GM18867 (cell line): Measurements from ENCODE around the gene MTHFD1L.
"Not testable (repeated sequence)": the region's sequence is repeated elsewhere in the genome, so short reads cannot be mapped to it uniquely, and the experiment has no call there.

Source experiments
- ATAC-seq: cut with Tn5 transposase; IDR thresholded peaks from one replicate; pipeline ENCODE4 v1.9.1; 2021; ENCODE audit warnings: mild to moderate bottlenecking, moderate library complexity; ENCODE audit not compliant: unreplicated experiment

The MTHFD1L gene

GRCh38 chr6:151060766-151061531 lies 195.4 kb downstream of the MTHFD1L start:
- ATAC-seq, result no peak

- no peak for ATAC-seq
These were observed 197.8 kb downstream of the MTHFD1L start for GRCh38 chr6:151063352-151063751.

- ATAC-seq, result no peak
These were observed 198.5 kb downstream of the MTHFD1L start for GRCh38 chr6:151063842-151064647.

GRCh38 chr6:151065027-151065815 lies 199.7 kb downstream of the MTHFD1L start:
- no peak for ATAC-seq

GRCh38 chr6:151067684-151068596 lies 202.4 kb downstream of the MTHFD1L start:
- ATAC-seq, result no peak

- no peak for ATAC-seq
These were observed 203.3 kb downstream of the MTHFD1L start for GRCh38 chr6:151068761-151069312.

GRCh38 chr6:151069641-151070040 lies 204.1 kb downstream of the MTHFD1L start:
- ATAC-seq, result no peak

- ATAC-seq, result no peak
These were observed 205.1 kb downstream of the MTHFD1L start for GRCh38 chr6:151070631-151071051.

GRCh38 chr6:151071295-151071694 lies 205.8 kb downstream of the MTHFD1L start:
- ATAC-seq, result no peak

GRCh38 chr6:151073146-151073545 lies 207.6 kb downstream of the MTHFD1L start:
- ATAC-seq, result no peak

- no peak for ATAC-seq
These were observed 208.2 kb downstream of the MTHFD1L start for GRCh38 chr6:151073701-151074100.

GRCh38 chr6:151075005-151075404 lies 209.5 kb downstream of the MTHFD1L start:
- no peak for ATAC-seq

- no peak for ATAC-seq
These were observed 210.0 kb downstream of the MTHFD1L start for GRCh38 chr6:151075527-151075926.

- ATAC-seq, result no peak
These were observed 210.5 kb downstream of the MTHFD1L start for GRCh38 chr6:151075930-151076555.

- no peak for ATAC-seq
These were observed 213.2 kb downstream of the MTHFD1L start for GRCh38 chr6:151078655-151079054.

GRCh38 chr6:151081656-151082055 lies 216.2 kb downstream of the MTHFD1L start:
- ATAC-seq, result no peak

GRCh38 chr6:151082079-151082478 lies 216.6 kb downstream of the MTHFD1L start:
- ATAC-seq, result no peak

- ATAC-seq, result no peak
These were observed 218.8 kb downstream of the MTHFD1L start for GRCh38 chr6:151084275-151084674.

- not testable (repeated sequence) for ATAC-seq
These were observed 221.6 kb downstream of the MTHFD1L start for GRCh38 chr6:151087055-151087454.
